ENCODE data around the gene TCF25.
"Not testable (repeated sequence)": the region's sequence is repeated elsewhere in the genome, so short reads cannot be mapped to it uniquely, and the experiment has no call there.

GRCh38 chr16:89833664-89834363 is 39.6 kb upstream of the TCF25 start:
- not testable (repeated sequence) for TF ChIP-seq EZH2 (IDR thresholded peaks at IDR 0.05); POLR2AphosphoS5 (IDR thresholded peaks at IDR 0.05; ENCODE audit: borderline replicate concordance, low read depth, low read length)

All from SK-N-MC (cell line).